GM23338 (cell line): ENCODE measurements around the gene HSBP1. TPM values are rescaled to one million over a fixed set of nuclear protein-coding genes. Genes with fewer than 3 reads are reported as not detected.
A peak's percentile ranks its signal among the peaks of the same experiment; 100 is the strongest.

Experiments used
- ATAC-seq: fragments of 200-7000 bp; cut with Tn5 transposase; 3 replicates; pipeline ENCODE4 v1.9.1; 2020
- DNase-seq: peaks from one replicate; pipeline ENCODE4 v3.0.0-alpha.2; 2015; ENCODE audit warnings: low spot score
- H2AFZ ChIP-seq: fragments of 200-600 bp; sonication (generic); 2 replicates; pipeline ENCODE4 v1.8.0; 2016; ENCODE audit warnings: antibody characterized with exemption, mild to moderate bottlenecking, moderate library complexity
- H3F3A ChIP-seq: fragments of 200-600 bp; sonication (generic); replicated peaks from 2 replicates; pipeline ENCODE4 v1.8.0; 2017; ENCODE audit warnings: antibody characterized with exemption, mixed run types, low read depth
- H3K27ac ChIP-seq: fragments of 200-600 bp; sonication (generic); 2 replicates; pipeline ENCODE4 v1.6.1; 2016; ENCODE audit warnings: low read depth
- H3K27me3 ChIP-seq: fragments of 200-600 bp; sonication (generic); 2 replicates; pipeline ENCODE4 v1.8.0; 2016; ENCODE audit warnings: mild to moderate bottlenecking, mixed run types, moderate library complexity; ENCODE audit not compliant: insufficient read depth
- H3K36me3 ChIP-seq: fragments of 200-600 bp; sonication (generic); 2 replicates; pipeline ENCODE4 v1.8.0; 2016; ENCODE audit warnings: mild to moderate bottlenecking; ENCODE audit not compliant: insufficient read depth
- H3K4me1 ChIP-seq: fragments of 200-600 bp; sonication (generic); 2 replicates; pipeline ENCODE4 v1.8.0; 2016; ENCODE audit warnings: mild to moderate bottlenecking, moderate library complexity; ENCODE audit not compliant: insufficient read depth
- H3K4me2 ChIP-seq: fragments of 200-600 bp; sonication (generic); 2 replicates; pipeline ENCODE4 v1.7.1; 2017; ENCODE audit warnings: mixed run types
- H3K4me3 ChIP-seq: fragments of 200-600 bp; sonication (generic); 2 replicates; pipeline ENCODE4 v1.6.1; 2016; ENCODE audit warnings: mixed run types
- H3K79me2 ChIP-seq: fragments of 200-600 bp; sonication (generic); replicated peaks from 2 replicates; pipeline ENCODE4 v1.8.0; 2017; ENCODE audit warnings: mild to moderate bottlenecking; ENCODE audit not compliant: insufficient read depth
- H3K9me2 ChIP-seq: fragments of 200-600 bp; sonication (generic); 2 replicates; pipeline ENCODE4 v1.8.0; 2017; ENCODE audit not compliant: insufficient read depth
- H4K20me1 ChIP-seq: fragments of 200-600 bp; sonication (generic); replicated peaks from 2 replicates; pipeline ENCODE4 v1.8.0; 2017; ENCODE audit warnings: mild to moderate bottlenecking; ENCODE audit not compliant: insufficient read depth
- H3K27ac Mint-ChIP-seq: 2 replicates; pipeline ENCODE4 v1.8.0; 2020; ENCODE audit warnings: inconsistent platforms, mild to moderate bottlenecking, moderate library complexity, mixed read lengths
- H3K27me3 Mint-ChIP-seq: 3 replicates; pipeline ENCODE4 v1.8.0; 2022; ENCODE audit warnings: low read depth, mild to moderate bottlenecking, moderate library complexity, mixed read lengths, inconsistent platforms; ENCODE audit not compliant: insufficient read depth, poor library complexity
- H3K36me3 Mint-ChIP-seq: 3 replicates; pipeline ENCODE4 v1.8.0; 2021; ENCODE audit warnings: low read depth, mild to moderate bottlenecking, inconsistent platforms, moderate library complexity, mixed read lengths
- H3K4me1 Mint-ChIP-seq: 3 replicates; pipeline ENCODE4 v1.8.0; 2020; ENCODE audit warnings: mild to moderate bottlenecking, inconsistent platforms, mixed read lengths
- H3K4me3 Mint-ChIP-seq: 3 replicates; pipeline ENCODE4 v1.8.0; 2021; ENCODE audit warnings: moderate library complexity, mild to moderate bottlenecking, inconsistent platforms, mixed read lengths
- H3K9me3 Mint-ChIP-seq: 3 replicates; pipeline ENCODE4 v1.8.0; 2020; ENCODE audit warnings: moderate library complexity, mild to moderate bottlenecking, inconsistent platforms, mixed read lengths
- STAT1 ChIP-seq: IDR thresholded peaks from one replicate; pipeline ENCODE4 v1.6.1; 2016; ENCODE audit warnings: antibody characterized with exemption; ENCODE audit not compliant: unreplicated experiment
- polyA plus RNA-seq: library from polyadenylated mRNA; unstranded; fragments of >200 nt; fragmentation: Nextera tagmentation; extraction: Ambion mirVana; gene quantifications from 2 replicates; pipeline ENCODE4 v1.2.1, GENCODE V29; 2016
- total RNA-seq: library from RNA; depleted of rRNA; stranded (reverse); fragments of >200 nt; shearing (Covaris generic); gene quantifications from 2 replicates; pipeline ENCODE4 v1.2.3, GENCODE V29; 2014
- TF ChIP-seq, protein P1 (sequence below): fragments of 250-450 bp; sonication (Bioruptor Pico); IDR thresholded peaks from 2 replicates; pipeline ENCODE4 v1.5.0; 2020; ENCODE audit warnings: mild to moderate bottlenecking, moderate library complexity
- TF ChIP-seq, protein P2 (sequence below), 2 experiments: fragments of 200-600 bp in 1 of 2; sonication (generic) in 1 of 2; conservative IDR thresholded peaks; 2 replicates each; pipeline versions ENCODE4 v1.5.1 to v1.6.1; 2016 to 2017; ENCODE audit warnings: antibody characterized with exemption in 2 of 2, low read depth in 2 of 2, mild to moderate bottlenecking in 2 of 2, moderate library complexity in 1 of 2

HSBP1 gene
- total and polyA plus RNA-seq, 2 experiments from 2014 or later: 71.0 to 817 TPM

DNA sequence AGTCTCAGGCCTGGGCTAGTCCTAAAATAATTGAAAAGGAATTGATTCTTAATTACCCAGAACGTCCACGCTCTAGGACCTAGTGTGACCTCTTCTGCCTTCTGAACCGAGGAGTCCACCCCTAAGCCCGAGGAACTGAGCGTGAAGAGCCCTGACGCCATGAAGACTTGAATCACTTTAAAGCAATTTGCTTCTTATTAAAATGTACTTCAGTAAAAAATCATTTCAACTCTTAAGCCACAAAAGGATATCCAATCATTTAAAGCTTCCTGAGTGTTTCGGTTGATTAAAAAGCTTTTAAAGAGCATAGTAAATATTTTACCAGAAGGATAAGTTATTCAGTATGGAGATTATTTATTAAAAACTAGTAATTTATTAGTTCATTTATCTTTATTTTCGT lies 11.6 kb downstream of the HSBP1 start (continued):
- TF ChIP-seq, protein P1, sequence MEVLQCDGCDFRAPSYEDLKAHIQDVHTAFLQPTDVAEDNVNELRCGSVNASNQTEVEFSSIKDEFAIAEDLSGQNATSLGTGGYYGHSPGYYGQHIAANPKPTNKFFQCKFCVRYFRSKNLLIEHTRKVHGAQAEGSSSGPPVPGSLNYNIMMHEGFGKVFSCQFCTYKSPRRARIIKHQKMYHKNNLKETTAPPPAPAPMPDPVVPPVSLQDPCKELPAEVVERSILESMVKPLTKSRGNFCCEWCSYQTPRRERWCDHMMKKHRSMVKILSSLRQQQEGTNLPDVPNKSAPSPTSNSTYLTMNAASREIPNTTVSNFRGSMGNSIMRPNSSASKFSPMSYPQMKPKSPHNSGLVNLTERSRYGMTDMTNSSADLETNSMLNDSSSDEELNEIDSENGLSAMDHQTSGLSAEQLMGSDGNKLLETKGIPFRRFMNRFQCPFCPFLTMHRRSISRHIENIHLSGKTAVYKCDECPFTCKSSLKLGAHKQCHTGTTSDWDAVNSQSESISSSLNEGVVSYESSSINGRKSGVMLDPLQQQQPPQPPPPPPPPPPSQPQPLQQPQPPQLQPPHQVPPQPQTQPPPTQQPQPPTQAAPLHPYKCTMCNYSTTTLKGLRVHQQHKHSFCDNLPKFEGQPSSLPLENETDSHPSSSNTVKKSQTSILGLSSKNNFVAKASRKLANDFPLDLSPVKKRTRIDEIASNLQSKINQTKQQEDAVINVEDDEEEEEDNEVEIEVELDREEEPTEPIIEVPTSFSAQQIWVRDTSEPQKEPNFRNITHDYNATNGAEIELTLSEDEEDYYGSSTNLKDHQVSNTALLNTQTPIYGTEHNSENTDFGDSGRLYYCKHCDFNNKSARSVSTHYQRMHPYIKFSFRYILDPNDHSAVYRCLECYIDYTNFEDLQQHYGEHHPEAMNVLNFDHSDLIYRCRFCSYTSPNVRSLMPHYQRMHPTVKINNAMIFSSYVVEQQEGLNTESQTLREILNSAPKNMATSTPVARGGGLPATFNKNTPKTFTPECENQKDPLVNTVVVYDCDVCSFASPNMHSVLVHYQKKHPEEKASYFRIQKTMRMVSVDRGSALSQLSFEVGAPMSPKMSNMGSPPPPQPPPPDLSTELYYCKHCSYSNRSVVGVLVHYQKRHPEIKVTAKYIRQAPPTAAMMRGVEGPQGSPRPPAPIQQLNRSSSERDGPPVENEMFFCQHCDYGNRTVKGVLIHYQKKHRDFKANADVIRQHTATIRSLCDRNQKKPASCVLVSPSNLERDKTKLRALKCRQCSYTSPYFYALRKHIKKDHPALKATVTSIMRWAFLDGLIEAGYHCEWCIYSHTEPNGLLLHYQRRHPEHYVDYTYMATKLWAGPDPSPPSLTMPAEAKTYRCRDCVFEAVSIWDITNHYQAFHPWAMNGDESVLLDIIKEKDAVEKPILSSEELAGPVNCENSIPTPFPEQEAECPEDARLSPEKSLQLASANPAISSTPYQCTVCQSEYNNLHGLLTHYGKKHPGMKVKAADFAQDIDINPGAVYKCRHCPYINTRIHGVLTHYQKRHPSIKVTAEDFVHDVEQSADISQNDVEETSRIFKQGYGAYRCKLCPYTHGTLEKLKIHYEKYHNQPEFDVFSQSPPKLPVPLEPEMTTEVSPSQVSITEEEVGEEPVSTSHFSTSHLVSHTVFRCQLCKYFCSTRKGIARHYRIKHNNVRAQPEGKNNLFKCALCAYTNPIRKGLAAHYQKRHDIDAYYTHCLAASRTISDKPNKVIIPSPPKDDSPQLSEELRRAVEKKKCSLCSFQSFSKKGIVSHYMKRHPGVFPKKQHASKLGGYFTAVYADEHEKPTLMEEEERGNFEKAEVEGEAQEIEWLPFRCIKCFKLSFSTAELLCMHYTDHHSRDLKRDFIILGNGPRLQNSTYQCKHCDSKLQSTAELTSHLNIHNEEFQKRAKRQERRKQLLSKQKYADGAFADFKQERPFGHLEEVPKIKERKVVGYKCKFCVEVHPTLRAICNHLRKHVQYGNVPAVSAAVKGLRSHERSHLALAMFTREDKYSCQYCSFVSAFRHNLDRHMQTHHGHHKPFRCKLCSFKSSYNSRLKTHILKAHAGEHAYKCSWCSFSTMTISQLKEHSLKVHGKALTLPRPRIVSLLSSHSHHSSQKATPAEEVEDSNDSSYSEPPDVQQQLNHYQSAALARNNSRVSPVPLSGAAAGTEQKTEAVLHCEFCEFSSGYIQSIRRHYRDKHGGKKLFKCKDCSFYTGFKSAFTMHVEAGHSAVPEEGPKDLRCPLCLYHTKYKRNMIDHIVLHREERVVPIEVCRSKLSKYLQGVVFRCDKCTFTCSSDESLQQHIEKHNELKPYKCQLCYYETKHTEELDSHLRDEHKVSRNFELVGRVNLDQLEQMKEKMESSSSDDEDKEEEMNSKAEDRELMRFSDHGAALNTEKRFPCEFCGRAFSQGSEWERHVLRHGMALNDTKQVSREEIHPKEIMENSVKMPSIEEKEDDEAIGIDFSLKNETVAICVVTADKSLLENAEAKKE (CRISPR knock-in tag): no peak
- TF ChIP-seq STAT1: no peak

DNA sequence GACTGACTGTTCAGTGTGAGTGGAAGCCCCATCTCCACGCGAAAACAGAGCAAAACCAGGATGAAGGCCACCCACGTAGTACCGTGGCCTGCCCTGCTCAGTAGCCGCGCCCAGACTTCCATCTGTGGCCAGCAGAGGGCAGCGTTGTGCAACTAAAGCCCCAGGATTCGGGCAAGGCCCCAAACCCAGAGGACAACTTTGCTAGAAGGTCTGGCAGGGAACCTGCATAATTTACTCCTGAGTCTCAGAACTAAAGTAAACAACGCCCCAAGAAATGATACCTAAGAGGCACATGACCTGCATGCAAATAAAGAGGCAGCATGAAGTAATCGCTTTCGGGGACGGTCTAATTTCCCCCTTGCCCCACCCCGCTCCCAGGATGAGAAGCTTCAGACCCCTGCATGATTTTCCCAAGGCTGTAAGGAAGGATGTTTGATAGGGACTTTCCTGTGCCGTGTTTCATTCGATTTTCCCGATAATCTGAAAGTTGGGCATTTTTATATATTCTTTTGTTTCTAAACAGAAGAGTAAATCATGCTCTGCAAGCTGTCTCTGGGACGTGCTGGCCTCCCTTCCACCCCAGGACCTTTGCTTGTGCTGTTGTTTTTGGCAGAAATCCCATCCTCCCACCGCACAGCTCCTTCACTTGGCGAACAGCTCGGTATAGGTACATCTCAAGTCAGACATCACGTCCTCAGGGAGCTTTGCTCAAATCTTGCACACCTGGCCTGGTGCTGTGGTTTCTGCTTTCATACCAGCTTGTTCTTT lies 18.6 kb downstream of the HSBP1 start:
- H3K27ac Mint-ChIP-seq: no peak overlapping the region
- Histone ChIP-seq H3K9me2 (no peaks in the 10 kb centered on the region), H3K27ac (peak overlapping the region; percentile 18; the same call in 1 of the 2 replicates), H3K27me3 (no peaks in the 10 kb centered on the region), H3K4me1 (peaks cover 18% of the 10 kb centered on the region), H3K36me3 (no peaks in the 10 kb centered on the region), H3K4me2 (no peak overlapping the region), H3F3A (no peaks in the 10 kb centered on the region), H4K20me1 (no peaks in the 10 kb centered on the region), H3K4me3 (no peak overlapping the region), H2AFZ (peak overlapping the region; percentile 75), H3K79me2 (no peaks in the 10 kb centered on the region)
- H3K4me3 Mint-ChIP-seq: no peak overlapping the region
- peaks cover 37% of the 10 kb centered on the region for H3K4me1 Mint-ChIP-seq
- DNase-seq (peak; percentile 89), ATAC-seq (peak; percentile 94)
- H3K36me3 Mint-ChIP-seq: no peaks in the 10 kb centered on the region
- TF ChIP-seq, protein P2, sequence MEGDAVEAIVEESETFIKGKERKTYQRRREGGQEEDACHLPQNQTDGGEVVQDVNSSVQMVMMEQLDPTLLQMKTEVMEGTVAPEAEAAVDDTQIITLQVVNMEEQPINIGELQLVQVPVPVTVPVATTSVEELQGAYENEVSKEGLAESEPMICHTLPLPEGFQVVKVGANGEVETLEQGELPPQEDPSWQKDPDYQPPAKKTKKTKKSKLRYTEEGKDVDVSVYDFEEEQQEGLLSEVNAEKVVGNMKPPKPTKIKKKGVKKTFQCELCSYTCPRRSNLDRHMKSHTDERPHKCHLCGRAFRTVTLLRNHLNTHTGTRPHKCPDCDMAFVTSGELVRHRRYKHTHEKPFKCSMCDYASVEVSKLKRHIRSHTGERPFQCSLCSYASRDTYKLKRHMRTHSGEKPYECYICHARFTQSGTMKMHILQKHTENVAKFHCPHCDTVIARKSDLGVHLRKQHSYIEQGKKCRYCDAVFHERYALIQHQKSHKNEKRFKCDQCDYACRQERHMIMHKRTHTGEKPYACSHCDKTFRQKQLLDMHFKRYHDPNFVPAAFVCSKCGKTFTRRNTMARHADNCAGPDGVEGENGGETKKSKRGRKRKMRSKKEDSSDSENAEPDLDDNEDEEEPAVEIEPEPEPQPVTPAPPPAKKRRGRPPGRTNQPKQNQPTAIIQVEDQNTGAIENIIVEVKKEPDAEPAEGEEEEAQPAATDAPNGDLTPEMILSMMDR (conservative IDR thresholded peaks at IDR 0.05; ENCODE audit: low read depth in 2 of 2): peak; percentile 94 to 96
- TF ChIP-seq, protein P1 (CRISPR knock-in tag): no peak
- H3K9me3 Mint-ChIP-seq: no peaks in the 10 kb centered on the region; the same call in 2 of the 3 replicates
- peaks cover 9% of the 10 kb centered on the region for H3K27me3 Mint-ChIP-seq
